Nephron progenitor cell (in vitro differentiated cells): ENCODE measurements around the gene TICAM1.
"Not testable (repeated sequence)": the region's sequence is repeated elsewhere in the genome, so short reads cannot be mapped to it uniquely, and the experiment has no call there.

Experiments used
- DNase-seq: peaks from one replicate; pipeline ENCODE4 v3.0.0; 2021
- H3K27ac Mint-ChIP-seq: 2 replicates; pipeline ENCODE4 v1.8.0; 2021; ENCODE audit warnings: mild to moderate bottlenecking, moderate library complexity, mixed read lengths
- H3K27me3 Mint-ChIP-seq: 2 replicates; pipeline ENCODE4 v1.8.0; 2021; ENCODE audit warnings: mild to moderate bottlenecking, low read depth, mixed read lengths; ENCODE audit not compliant: poor library complexity
- H3K36me3 Mint-ChIP-seq: 2 replicates; pipeline ENCODE4 v1.8.0; 2021; ENCODE audit warnings: low read depth, mixed read lengths
- H3K4me1 Mint-ChIP-seq: 2 replicates; pipeline ENCODE4 v1.8.0; 2021; ENCODE audit warnings: mixed read lengths
- H3K4me3 Mint-ChIP-seq: 2 replicates; pipeline ENCODE4 v1.8.0; 2021; ENCODE audit warnings: mild to moderate bottlenecking, moderate library complexity, mixed read lengths
- H3K9me3 Mint-ChIP-seq: 2 replicates; pipeline ENCODE4 v1.8.0; 2021; ENCODE audit warnings: mild to moderate bottlenecking, moderate library complexity, mixed read lengths
- CTCF ChIP-seq: fragments of 200-600 bp; sonication (generic); IDR thresholded peaks from 2 replicates; pipeline ENCODE4 v1.5.0; 2021; ENCODE audit warnings: antibody characterized with exemption

The TICAM1 gene

GRCh38 chr19:4801085-4801619, 30.4 kb downstream of the TICAM1 start:
- TF ChIP-seq CTCF: no peak
- Mint-ChIP-seq H3K27ac (no peak overlapping the region), H3K9me3 (peaks cover 8% of the 10 kb centered on the region), H3K4me3 (no peak overlapping the region), H3K36me3 (peaks cover 34% of the 10 kb centered on the region), H3K4me1 (no peaks in the 10 kb centered on the region), H3K27me3 (peaks cover 8% of the 10 kb centered on the region)
- DNase-seq: no peak

GRCh38 chr19:4800591-4801081, 30.9 kb downstream of the TICAM1 start:
- Mint-ChIP-seq H3K36me3 (peaks cover 35% of the 10 kb centered on the region), H3K27ac (no peak overlapping the region)

GRCh38 chr19:4795400-4795799, 36.1 kb downstream of the TICAM1 start:
- no peak for TF ChIP-seq CTCF
- Mint-ChIP-seq H3K27ac (peak overlapping the region; percentile 38), H3K36me3 (peaks cover 49% of the 10 kb centered on the region), H3K4me3 (no peak overlapping the region), H3K9me3 (peaks cover 8% of the 10 kb centered on the region), H3K4me1 (peaks cover 19% of the 10 kb centered on the region), H3K27me3 (peaks cover 4% of the 10 kb centered on the region)
- DNase-seq: no peak

More at GRCh38 chr19:4800591-4801081, 30.9 kb downstream of the TICAM1 start:
- DNase-seq: no peak
- H3K4me1 Mint-ChIP-seq: no peaks in the 10 kb centered on the region
- TF ChIP-seq CTCF: no peak
- no peak overlapping the region for H3K4me3 Mint-ChIP-seq
- peaks cover 8% of the 10 kb centered on the region for H3K27me3 Mint-ChIP-seq
- H3K9me3 Mint-ChIP-seq: peaks cover 8% of the 10 kb centered on the region

- H3K4me3 Mint-ChIP-seq: no peak overlapping the region
- H3K27ac Mint-ChIP-seq: peak overlapping the region; percentile 57
- peaks cover 48% of the 10 kb centered on the region for H3K36me3 Mint-ChIP-seq
- TF ChIP-seq CTCF: no peak
- peaks cover 7% of the 10 kb centered on the region for H3K9me3 Mint-ChIP-seq
- peaks cover 19% of the 10 kb centered on the region for H3K4me1 Mint-ChIP-seq
- no peak for DNase-seq
- peaks cover 8% of the 10 kb centered on the region for H3K27me3 Mint-ChIP-seq
Observed at GRCh38 chr19:4794971-4795370, 36.5 kb downstream of the TICAM1 start.

GRCh38 chr19:4793278-4793677, 38.2 kb downstream of the TICAM1 start:
- H3K4me1 Mint-ChIP-seq: peaks cover 19% of the 10 kb centered on the region
- not testable (repeated sequence) for DNase-seq, H3K9me3 Mint-ChIP-seq, H3K27ac Mint-ChIP-seq
- peaks cover 35% of the 10 kb centered on the region for H3K36me3 Mint-ChIP-seq
- peaks cover 17% of the 10 kb centered on the region for H3K27me3 Mint-ChIP-seq
- H3K4me3 Mint-ChIP-seq: peak overlapping the region; percentile 83

- H3K9me3 Mint-ChIP-seq, DNase-seq, H3K27ac Mint-ChIP-seq: not testable (repeated sequence)
- Mint-ChIP-seq H3K4me3 (peak overlapping the region; percentile 83), H3K4me1 (peaks cover 19% of the 10 kb centered on the region), H3K36me3 (peaks cover 31% of the 10 kb centered on the region), H3K27me3 (peaks cover 20% of the 10 kb centered on the region)
Observed at GRCh38 chr19:4792866-4793195, 38.7 kb downstream of the TICAM1 start.

- Mint-ChIP-seq H3K4me1 (peaks cover 19% of the 10 kb centered on the region), H3K27me3 (peaks cover 22% of the 10 kb centered on the region), H3K27ac (peak overlapping the region; percentile 72), H3K4me3 (peak overlapping the region; percentile 83), H3K36me3 (peaks cover 26% of the 10 kb centered on the region)
- DNase-seq: peak; percentile 29
- not testable (repeated sequence) for H3K9me3 Mint-ChIP-seq
Observed at GRCh38 chr19:4792019-4792865, 39.3 kb downstream of the TICAM1 start.
